GM23338 (cell line): Measurements from ENCODE around the gene CRACR2B. TPM values are rescaled to one million over a fixed set of nuclear protein-coding genes. Genes with fewer than 3 reads are reported as not detected.

Experiments used
- ATAC-seq: fragments of 200-7000 bp; cut with Tn5 transposase; 3 replicates; pipeline ENCODE4 v1.9.1; 2020
- DNase-seq: peaks from one replicate; pipeline ENCODE4 v3.0.0-alpha.2; 2015; ENCODE audit warnings: low spot score
- H2AFZ ChIP-seq: fragments of 200-600 bp; sonication (generic); 2 replicates; pipeline ENCODE4 v1.8.0; 2016; ENCODE audit warnings: antibody characterized with exemption, mild to moderate bottlenecking, moderate library complexity
- H3F3A ChIP-seq: fragments of 200-600 bp; sonication (generic); replicated peaks from 2 replicates; pipeline ENCODE4 v1.8.0; 2017; ENCODE audit warnings: antibody characterized with exemption, mixed run types, low read depth
- H3K27ac ChIP-seq: fragments of 200-600 bp; sonication (generic); 2 replicates; pipeline ENCODE4 v1.6.1; 2016; ENCODE audit warnings: low read depth
- H3K27me3 ChIP-seq: fragments of 200-600 bp; sonication (generic); 2 replicates; pipeline ENCODE4 v1.8.0; 2016; ENCODE audit warnings: mild to moderate bottlenecking, mixed run types, moderate library complexity; ENCODE audit not compliant: insufficient read depth
- H3K36me3 ChIP-seq: fragments of 200-600 bp; sonication (generic); 2 replicates; pipeline ENCODE4 v1.8.0; 2016; ENCODE audit warnings: mild to moderate bottlenecking; ENCODE audit not compliant: insufficient read depth
- H3K4me1 ChIP-seq: fragments of 200-600 bp; sonication (generic); 2 replicates; pipeline ENCODE4 v1.8.0; 2016; ENCODE audit warnings: mild to moderate bottlenecking, moderate library complexity; ENCODE audit not compliant: insufficient read depth
- H3K4me2 ChIP-seq: fragments of 200-600 bp; sonication (generic); 2 replicates; pipeline ENCODE4 v1.7.1; 2017; ENCODE audit warnings: mixed run types
- H3K4me3 ChIP-seq: fragments of 200-600 bp; sonication (generic); 2 replicates; pipeline ENCODE4 v1.6.1; 2016; ENCODE audit warnings: mixed run types
- H3K79me2 ChIP-seq: fragments of 200-600 bp; sonication (generic); replicated peaks from 2 replicates; pipeline ENCODE4 v1.8.0; 2017; ENCODE audit warnings: mild to moderate bottlenecking; ENCODE audit not compliant: insufficient read depth
- H3K9me2 ChIP-seq: fragments of 200-600 bp; sonication (generic); 2 replicates; pipeline ENCODE4 v1.8.0; 2017; ENCODE audit not compliant: insufficient read depth
- H4K20me1 ChIP-seq: fragments of 200-600 bp; sonication (generic); replicated peaks from 2 replicates; pipeline ENCODE4 v1.8.0; 2017; ENCODE audit warnings: mild to moderate bottlenecking; ENCODE audit not compliant: insufficient read depth
- H3K27ac Mint-ChIP-seq: 2 replicates; pipeline ENCODE4 v1.8.0; 2020; ENCODE audit warnings: inconsistent platforms, mild to moderate bottlenecking, moderate library complexity, mixed read lengths
- H3K27me3 Mint-ChIP-seq: 3 replicates; pipeline ENCODE4 v1.8.0; 2022; ENCODE audit warnings: low read depth, mild to moderate bottlenecking, moderate library complexity, mixed read lengths, inconsistent platforms; ENCODE audit not compliant: insufficient read depth, poor library complexity
- H3K36me3 Mint-ChIP-seq: 3 replicates; pipeline ENCODE4 v1.8.0; 2021; ENCODE audit warnings: low read depth, mild to moderate bottlenecking, inconsistent platforms, moderate library complexity, mixed read lengths
- H3K4me1 Mint-ChIP-seq: 3 replicates; pipeline ENCODE4 v1.8.0; 2020; ENCODE audit warnings: mild to moderate bottlenecking, inconsistent platforms, mixed read lengths
- H3K4me3 Mint-ChIP-seq: 3 replicates; pipeline ENCODE4 v1.8.0; 2021; ENCODE audit warnings: moderate library complexity, mild to moderate bottlenecking, inconsistent platforms, mixed read lengths
- H3K9me3 Mint-ChIP-seq: 3 replicates; pipeline ENCODE4 v1.8.0; 2020; ENCODE audit warnings: moderate library complexity, mild to moderate bottlenecking, inconsistent platforms, mixed read lengths
- EZH2 ChIP-seq: fragments of 200-600 bp; sonication (generic); IDR thresholded peaks from one replicate; pipeline ENCODE4 v1.8.0; 2017; ENCODE audit warnings: antibody characterized with exemption, mild to moderate bottlenecking, low read depth; ENCODE audit not compliant: unreplicated experiment
- EZH2phosphoT487 ChIP-seq: fragments of 200-600 bp; sonication (generic); IDR thresholded peaks from one replicate; pipeline ENCODE4 v1.8.1; 2018; ENCODE audit warnings: antibody characterized with exemption; ENCODE audit not compliant: unreplicated experiment
- polyA plus RNA-seq: library from polyadenylated mRNA; unstranded; fragments of >200 nt; fragmentation: Nextera tagmentation; extraction: Ambion mirVana; gene quantifications from 2 replicates; pipeline ENCODE4 v1.2.1, GENCODE V29; 2016
- total RNA-seq: library from RNA; depleted of rRNA; stranded (reverse); fragments of >200 nt; shearing (Covaris generic); gene quantifications from 2 replicates; pipeline ENCODE4 v1.2.3, GENCODE V29; 2014
- TF ChIP-seq, protein P1 (sequence below): fragments of 250-450 bp; sonication (Bioruptor Pico); IDR thresholded peaks from 2 replicates; pipeline ENCODE4 v1.5.0; 2020; ENCODE audit warnings: mild to moderate bottlenecking, moderate library complexity
- TF ChIP-seq, protein P2 (sequence below): IDR thresholded peaks from 2 replicates; pipeline ENCODE4 v1.6.1; 2016; ENCODE audit warnings: antibody characterized with exemption
- TF ChIP-seq, protein P3 (sequence below): IDR thresholded peaks from one replicate; pipeline ENCODE4 v1.6.1; 2018; ENCODE audit warnings: antibody characterized with exemption; ENCODE audit not compliant: unreplicated experiment

The CRACR2B gene
- total and polyA plus RNA-seq, 2 experiments from 2014 or later, result 55.9 to 64.1 TPM

DNA sequence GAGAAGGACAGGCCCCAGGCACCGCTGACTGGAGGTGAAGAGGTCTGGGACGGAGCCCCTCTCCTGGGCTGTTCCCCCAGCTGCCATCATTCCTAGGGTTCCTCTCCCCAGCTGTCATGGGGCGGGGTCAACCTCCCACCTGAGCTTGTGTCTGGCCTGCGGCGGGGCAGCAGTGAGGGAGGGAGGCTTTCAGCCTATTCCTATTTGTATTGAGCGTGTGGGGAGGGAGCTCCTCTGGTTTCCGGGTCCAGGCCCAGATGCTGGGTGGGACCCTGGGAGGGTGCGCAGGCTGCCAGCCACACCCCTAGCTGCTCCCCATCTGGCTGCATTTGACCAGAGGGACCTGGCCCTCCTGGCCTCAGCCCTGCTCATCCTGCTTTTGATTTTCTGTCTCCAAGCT is 28.7 kb downstream of the CRACR2B start (continued):
- TF ChIP-seq, protein P1, sequence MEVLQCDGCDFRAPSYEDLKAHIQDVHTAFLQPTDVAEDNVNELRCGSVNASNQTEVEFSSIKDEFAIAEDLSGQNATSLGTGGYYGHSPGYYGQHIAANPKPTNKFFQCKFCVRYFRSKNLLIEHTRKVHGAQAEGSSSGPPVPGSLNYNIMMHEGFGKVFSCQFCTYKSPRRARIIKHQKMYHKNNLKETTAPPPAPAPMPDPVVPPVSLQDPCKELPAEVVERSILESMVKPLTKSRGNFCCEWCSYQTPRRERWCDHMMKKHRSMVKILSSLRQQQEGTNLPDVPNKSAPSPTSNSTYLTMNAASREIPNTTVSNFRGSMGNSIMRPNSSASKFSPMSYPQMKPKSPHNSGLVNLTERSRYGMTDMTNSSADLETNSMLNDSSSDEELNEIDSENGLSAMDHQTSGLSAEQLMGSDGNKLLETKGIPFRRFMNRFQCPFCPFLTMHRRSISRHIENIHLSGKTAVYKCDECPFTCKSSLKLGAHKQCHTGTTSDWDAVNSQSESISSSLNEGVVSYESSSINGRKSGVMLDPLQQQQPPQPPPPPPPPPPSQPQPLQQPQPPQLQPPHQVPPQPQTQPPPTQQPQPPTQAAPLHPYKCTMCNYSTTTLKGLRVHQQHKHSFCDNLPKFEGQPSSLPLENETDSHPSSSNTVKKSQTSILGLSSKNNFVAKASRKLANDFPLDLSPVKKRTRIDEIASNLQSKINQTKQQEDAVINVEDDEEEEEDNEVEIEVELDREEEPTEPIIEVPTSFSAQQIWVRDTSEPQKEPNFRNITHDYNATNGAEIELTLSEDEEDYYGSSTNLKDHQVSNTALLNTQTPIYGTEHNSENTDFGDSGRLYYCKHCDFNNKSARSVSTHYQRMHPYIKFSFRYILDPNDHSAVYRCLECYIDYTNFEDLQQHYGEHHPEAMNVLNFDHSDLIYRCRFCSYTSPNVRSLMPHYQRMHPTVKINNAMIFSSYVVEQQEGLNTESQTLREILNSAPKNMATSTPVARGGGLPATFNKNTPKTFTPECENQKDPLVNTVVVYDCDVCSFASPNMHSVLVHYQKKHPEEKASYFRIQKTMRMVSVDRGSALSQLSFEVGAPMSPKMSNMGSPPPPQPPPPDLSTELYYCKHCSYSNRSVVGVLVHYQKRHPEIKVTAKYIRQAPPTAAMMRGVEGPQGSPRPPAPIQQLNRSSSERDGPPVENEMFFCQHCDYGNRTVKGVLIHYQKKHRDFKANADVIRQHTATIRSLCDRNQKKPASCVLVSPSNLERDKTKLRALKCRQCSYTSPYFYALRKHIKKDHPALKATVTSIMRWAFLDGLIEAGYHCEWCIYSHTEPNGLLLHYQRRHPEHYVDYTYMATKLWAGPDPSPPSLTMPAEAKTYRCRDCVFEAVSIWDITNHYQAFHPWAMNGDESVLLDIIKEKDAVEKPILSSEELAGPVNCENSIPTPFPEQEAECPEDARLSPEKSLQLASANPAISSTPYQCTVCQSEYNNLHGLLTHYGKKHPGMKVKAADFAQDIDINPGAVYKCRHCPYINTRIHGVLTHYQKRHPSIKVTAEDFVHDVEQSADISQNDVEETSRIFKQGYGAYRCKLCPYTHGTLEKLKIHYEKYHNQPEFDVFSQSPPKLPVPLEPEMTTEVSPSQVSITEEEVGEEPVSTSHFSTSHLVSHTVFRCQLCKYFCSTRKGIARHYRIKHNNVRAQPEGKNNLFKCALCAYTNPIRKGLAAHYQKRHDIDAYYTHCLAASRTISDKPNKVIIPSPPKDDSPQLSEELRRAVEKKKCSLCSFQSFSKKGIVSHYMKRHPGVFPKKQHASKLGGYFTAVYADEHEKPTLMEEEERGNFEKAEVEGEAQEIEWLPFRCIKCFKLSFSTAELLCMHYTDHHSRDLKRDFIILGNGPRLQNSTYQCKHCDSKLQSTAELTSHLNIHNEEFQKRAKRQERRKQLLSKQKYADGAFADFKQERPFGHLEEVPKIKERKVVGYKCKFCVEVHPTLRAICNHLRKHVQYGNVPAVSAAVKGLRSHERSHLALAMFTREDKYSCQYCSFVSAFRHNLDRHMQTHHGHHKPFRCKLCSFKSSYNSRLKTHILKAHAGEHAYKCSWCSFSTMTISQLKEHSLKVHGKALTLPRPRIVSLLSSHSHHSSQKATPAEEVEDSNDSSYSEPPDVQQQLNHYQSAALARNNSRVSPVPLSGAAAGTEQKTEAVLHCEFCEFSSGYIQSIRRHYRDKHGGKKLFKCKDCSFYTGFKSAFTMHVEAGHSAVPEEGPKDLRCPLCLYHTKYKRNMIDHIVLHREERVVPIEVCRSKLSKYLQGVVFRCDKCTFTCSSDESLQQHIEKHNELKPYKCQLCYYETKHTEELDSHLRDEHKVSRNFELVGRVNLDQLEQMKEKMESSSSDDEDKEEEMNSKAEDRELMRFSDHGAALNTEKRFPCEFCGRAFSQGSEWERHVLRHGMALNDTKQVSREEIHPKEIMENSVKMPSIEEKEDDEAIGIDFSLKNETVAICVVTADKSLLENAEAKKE (CRISPR knock-in tag), result no peak
- TF ChIP-seq EZH2, result no peak

DNA sequence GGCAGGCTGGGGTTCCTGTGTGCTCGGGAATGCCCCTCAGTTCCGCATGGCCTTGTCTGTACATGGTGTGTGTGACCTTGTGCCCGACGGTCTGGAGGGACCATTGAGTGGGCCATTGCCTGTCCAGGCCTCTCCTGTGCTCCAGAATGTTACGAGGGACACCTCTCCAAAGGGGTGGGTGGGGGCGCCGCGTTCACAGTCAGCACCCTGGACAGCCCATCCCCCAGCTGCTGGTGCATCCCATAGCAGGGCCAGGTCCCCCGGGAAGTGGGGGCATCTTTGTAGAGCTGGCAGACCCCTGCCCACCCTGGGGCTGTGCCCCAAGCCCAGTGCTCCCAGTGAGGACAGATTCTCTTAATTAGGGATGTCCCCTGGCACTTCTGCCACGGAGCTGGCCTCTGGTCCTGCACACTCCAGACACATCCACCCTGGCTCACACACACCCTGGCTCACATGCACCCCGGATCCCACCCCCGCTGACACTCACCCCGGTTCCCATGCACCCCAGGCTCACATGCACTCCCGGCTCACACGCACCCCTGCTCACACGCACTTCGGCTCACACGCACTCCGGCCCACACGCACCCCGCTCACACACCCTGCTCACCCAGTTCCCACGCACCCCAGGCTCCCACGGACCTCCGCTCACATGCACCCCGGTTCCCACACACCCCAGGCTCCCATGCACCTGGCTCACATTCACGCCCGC is 30.5 kb downstream of the CRACR2B start:
- Mint-ChIP-seq H3K4me3 (no peak overlapping the region; the same call in 2 of the 3 replicates), H3K4me1 (peaks cover 32% of the 10 kb centered on the region), H3K27me3 (peaks cover 23% of the 10 kb centered on the region), H3K27ac (no peak overlapping the region), H3K36me3 (peaks cover 3% of the 10 kb centered on the region; the same call in 1 of the 3 replicates), H3K9me3 (no peaks in the 10 kb centered on the region; the same call in 2 of the 3 replicates)
- H3K4me2 ChIP-seq, result no peak overlapping the region
- DNase-seq (no peak), ATAC-seq (no peak)
- peaks cover 7% of the 10 kb centered on the region for H3F3A ChIP-seq
- H3K4me1 ChIP-seq, result peaks cover 24% of the 10 kb centered on the region; the same call in 1 of the 2 replicates
- H3K27me3 ChIP-seq, result no peaks in the 10 kb centered on the region
- H3K4me3 ChIP-seq, result no peak overlapping the region
- H3K9me2 ChIP-seq, result no peaks in the 10 kb centered on the region
- H4K20me1 ChIP-seq, result peaks cover 24% of the 10 kb centered on the region
- TF ChIP-seq, protein P2, sequence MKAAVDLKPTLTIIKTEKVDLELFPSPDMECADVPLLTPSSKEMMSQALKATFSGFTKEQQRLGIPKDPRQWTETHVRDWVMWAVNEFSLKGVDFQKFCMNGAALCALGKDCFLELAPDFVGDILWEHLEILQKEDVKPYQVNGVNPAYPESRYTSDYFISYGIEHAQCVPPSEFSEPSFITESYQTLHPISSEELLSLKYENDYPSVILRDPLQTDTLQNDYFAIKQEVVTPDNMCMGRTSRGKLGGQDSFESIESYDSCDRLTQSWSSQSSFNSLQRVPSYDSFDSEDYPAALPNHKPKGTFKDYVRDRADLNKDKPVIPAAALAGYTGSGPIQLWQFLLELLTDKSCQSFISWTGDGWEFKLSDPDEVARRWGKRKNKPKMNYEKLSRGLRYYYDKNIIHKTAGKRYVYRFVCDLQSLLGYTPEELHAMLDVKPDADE, result no peak
- TF ChIP-seq, protein P3, sequence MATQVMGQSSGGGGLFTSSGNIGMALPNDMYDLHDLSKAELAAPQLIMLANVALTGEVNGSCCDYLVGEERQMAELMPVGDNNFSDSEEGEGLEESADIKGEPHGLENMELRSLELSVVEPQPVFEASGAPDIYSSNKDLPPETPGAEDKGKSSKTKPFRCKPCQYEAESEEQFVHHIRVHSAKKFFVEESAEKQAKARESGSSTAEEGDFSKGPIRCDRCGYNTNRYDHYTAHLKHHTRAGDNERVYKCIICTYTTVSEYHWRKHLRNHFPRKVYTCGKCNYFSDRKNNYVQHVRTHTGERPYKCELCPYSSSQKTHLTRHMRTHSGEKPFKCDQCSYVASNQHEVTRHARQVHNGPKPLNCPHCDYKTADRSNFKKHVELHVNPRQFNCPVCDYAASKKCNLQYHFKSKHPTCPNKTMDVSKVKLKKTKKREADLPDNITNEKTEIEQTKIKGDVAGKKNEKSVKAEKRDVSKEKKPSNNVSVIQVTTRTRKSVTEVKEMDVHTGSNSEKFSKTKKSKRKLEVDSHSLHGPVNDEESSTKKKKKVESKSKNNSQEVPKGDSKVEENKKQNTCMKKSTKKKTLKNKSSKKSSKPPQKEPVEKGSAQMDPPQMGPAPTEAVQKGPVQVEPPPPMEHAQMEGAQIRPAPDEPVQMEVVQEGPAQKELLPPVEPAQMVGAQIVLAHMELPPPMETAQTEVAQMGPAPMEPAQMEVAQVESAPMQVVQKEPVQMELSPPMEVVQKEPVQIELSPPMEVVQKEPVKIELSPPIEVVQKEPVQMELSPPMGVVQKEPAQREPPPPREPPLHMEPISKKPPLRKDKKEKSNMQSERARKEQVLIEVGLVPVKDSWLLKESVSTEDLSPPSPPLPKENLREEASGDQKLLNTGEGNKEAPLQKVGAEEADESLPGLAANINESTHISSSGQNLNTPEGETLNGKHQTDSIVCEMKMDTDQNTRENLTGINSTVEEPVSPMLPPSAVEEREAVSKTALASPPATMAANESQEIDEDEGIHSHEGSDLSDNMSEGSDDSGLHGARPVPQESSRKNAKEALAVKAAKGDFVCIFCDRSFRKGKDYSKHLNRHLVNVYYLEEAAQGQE, result peak; percentile 60
- no peak for TF ChIP-seq EZH2phosphoT487
- no peaks in the 10 kb centered on the region for H3K79me2 ChIP-seq
- no peak overlapping the region for H2AFZ ChIP-seq
- H3K36me3 ChIP-seq, result no peaks in the 10 kb centered on the region
- H3K27ac ChIP-seq, result no peak overlapping the region
